NCI-H774 (cell line): ENCODE results near the gene MAN2A1.
A peak's percentile ranks its signal among the peaks of the same experiment; 100 is the strongest.
"Not testable (repeated sequence)": the region's sequence is repeated elsewhere in the genome, so short reads cannot be mapped to it uniquely, and the experiment has no call there.

Source experiments
- DNase-seq: peaks from one replicate; lab custom pipeline; 2025; lab: John Stamatoyannopoulos, UW

MAN2A1 gene

DNA sequence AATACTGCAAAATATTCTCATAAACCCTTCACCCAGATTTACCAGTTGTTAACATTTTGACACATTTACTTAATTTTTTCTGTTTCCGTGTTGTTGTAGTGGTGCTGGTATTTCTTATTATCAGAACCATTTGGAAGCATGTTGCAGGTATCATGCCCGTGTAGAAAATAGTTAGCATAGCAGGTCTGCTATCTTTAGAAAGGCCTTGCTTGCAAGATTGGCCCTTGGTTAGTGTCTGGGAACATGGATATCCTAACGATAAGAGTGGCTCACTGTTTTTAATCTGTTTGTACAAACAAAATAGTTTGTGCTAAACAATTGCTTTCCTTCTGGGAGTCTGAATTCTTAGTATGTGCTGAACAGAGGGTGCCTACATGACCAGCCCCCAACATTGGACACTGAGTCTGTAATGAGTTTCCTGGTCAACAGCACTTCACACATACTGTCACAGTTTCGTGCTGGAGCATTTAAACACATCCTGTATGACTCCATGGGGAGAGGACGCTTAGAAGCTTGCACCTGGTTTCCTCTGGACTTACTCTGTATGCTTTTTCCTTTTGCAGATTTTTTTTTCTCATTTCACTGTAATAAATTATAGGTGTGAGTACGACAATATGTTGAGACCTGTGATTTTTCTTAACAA is 66.9 kb downstream of the MAN2A1 start:
- peak; percentile 14 for DNase-seq

DNA sequence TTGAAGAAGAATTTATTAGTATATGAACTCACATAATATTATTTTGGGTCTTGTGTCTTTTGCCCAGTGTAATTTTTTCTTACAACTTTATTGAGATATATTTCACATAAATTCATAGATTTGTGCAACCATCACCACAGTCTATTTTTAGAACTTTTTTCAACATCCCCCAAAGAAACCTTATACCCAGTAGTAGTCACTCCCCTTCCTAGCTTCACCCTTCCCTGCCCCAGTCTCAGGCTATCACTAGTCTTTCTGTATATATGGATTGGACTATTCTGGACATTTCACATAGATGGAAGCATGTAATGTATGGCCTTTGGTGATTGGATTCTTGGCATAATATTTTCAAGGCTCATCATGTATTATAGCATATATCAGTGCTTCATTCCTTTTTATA is 67.8 kb downstream of the MAN2A1 start:
- DNase-seq, result no peak

DNA sequence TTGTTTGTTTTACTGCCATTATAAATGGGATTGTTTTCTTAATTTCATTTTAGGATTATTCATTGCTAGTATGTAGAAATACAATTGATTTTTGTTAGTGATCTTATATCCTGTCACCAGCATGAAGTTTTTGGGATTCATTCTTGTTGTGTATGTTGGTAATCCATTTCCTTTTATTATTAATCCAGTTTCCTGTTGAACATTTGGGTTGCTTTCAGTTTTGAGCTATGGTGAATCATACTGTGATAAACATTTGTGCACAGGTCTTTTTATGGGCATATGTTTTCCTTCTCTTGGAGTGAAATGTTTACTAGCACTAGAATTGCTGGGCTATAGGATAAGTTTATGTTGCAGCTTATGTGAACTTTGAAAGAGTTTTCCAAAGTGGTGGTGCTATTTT is 69.6 kb downstream of the MAN2A1 start:
- DNase-seq, result no peak

DNA sequence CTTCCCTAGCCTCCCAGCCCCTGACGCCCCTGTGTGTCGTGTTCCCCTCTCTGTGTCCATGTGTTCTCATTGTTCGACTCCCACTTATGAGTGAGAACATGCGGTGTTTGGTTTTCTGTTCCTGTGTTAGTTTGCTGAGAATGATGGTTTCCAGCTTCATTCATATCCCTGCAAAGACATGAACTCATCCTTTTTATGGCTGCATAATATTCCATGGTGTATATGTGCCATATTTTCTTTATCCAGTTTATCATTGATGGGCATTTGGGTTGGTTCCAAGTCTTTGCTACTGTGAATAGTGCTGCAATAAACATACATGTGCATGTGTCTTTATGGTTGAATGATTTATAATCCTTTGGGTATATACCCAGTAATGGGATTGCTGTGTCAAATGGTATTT is 70.4 kb downstream of the MAN2A1 start:
- DNase-seq, result not testable (repeated sequence)

DNA sequence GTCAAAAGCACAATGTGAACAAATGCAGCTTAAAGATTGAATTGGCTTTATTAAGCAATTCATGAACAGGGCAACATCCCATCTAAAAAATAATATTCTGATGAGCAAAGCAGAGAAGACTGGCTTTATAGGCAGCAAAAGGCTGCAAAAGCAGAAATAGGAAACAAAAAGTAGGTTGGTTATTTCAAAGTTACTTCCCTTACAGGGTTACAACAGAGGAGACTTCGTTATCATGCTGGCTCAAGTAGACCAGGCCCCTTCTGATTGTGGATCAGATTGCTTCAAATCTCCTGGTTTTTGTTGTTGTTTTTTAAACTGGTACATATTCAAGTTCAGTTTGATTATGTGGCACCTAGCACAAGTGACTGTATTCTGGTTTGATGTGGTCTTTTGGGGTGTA is 73.1 kb downstream of the MAN2A1 start:
- DNase-seq, result no peak

DNA sequence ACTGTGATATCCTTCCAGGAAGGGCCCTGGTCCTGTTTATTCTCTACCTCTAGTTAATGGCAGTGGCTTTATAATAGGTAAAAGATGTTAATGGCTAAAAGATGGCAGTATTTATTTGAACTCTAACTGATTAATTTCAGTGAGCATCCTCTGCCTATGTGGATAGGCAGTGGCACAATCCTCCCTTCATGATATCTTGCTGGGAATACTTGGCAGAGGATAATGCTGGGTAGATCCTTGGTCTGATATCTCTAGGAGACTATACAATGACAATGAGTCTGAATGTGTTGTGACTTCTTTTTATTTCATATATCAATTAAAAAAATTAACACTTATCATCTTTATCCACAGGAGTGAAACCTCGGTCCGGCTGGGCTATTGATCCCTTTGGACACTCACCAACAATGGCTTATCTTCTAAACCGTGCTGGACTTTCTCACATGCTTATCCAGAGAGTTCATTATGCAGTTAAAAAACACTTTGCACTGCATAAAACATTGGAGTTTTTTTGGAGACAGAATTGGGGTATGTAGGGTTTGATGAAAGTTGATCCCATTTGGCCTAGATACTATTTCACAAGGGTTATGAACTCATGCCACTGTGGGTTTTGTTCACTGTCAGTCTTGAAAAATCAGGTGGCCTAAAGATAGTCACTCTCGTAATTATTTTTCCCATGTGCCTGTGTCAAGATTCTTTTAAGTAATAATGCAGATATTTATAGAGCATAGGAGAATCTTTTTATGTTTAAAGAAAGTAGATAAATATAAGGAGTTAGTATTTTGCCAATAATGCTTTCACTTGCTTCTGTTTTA is 77.7 kb downstream of the MAN2A1 start:
- DNase-seq, result no peak

DNA sequence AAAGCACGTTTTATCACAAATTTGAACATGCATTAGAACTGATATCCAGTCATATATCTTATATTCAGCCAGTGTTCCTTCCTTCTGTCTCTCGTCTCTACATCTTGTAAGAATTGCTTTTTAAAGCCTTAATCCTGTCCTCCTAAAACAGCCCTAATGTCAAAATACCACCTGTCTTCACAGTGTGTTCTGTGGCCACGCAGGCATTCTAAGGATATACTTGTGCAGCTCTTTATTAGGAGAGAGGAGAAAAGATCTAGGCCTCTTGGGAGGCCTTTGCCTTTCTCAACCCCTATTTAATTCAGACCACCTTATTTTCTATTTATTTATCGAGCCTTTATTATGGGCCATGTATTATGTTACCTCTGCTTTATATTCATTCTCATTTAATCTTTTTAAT is 78.3 kb downstream of the MAN2A1 start:
- no peak for DNase-seq

DNA sequence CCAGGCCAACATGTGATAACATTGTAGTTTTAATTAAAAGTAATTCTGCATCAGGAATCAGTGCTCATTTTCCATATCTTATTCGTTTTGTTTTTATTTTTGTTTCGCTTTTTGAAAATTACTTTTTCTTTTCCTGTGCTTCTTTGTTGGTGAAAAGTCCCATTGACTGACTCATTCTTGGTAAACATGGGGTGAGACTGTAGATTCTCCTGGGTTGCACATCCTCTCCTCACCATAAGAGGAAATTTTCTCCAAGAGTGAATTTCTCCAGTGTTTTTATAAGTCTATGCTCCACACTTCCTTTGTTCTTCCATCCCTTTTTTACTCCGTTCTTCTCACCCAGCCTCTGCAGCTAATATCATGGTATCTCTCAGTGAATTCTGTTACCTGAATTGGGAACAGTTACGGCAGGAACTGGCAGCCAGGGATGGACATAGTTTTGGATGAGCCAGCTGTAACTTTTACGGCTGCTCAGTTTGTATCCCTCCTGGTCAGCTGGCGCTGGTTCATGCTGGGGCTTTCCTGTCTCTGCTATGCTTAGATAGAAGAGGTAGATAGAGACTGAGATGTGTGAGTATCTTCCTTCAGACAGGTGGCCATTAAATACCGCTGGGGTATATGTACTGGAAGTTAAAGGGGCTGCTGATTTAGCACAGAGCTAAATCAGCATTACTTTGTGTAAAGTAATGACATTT is 80.0 kb downstream of the MAN2A1 start:
- DNase-seq, result no peak

DNA sequence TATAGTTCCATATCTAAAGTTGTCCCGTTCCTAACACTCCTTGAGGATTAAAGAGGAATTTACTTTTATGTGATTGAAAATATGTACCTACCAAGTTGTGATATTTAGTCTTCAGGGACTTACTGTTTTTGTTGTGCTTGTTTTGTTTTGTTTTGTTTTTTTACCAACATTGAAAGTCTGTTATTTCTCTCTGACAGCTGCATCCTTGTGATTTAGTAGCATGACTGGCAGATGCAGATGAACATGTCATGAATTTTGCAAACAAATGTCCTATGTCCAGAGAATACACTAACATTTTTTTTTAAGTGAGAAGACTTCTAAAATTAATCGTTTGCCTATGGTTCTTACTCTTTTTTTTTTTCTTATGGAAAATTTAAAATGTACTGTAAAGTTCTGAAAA is 85.4 kb downstream of the MAN2A1 start:
- DNase-seq, result no peak

DNA sequence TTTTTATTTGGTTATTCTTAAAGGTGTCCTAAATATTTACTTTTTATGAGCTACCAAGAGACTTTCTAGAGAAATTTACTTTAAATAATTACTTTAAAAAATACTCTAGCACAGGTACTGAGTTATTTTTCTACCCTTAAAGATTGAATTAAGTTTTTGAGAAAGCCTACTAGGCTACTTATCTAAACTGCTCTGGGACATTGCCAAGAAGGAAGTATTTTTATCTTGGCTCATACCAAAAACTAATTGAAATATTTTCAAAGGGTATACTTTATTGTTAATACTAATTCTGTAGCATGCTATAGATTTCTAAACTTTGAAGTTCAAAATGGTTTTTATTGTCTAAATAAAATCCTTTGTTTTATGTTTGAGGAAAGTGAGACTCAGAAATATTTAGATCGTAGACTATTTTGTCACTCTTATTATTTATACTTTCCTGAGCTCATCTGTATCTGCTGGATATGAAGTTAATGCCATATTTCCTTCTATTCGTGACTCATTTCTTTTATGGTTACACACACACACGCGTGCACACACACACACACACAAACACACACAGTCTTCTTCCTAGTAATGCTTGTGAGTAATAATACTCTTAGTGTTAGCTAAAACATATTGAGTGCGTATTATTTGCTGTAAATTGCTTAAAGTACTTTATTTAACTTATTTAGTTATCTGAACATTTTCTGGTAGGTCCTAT is 89.5 kb downstream of the MAN2A1 start:
- no peak for DNase-seq

DNA sequence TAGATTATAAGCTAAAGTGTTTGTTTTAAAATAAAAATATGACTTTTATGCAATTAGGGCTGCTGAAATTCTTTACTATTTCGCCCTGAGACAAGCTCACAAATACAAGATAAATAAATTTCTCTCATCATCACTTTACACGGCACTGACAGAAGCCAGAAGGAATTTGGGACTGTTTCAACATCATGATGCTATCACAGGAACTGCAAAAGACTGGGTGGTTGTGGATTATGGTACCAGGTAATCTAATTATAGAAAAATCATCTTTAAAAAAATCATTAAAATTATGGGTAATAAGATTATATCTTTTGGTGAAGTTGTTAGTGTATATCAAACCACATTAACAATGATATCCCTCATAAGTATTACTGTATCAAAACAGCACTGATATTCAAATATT is 95.0 kb downstream of the MAN2A1 start:
- no peak for DNase-seq

DNA sequence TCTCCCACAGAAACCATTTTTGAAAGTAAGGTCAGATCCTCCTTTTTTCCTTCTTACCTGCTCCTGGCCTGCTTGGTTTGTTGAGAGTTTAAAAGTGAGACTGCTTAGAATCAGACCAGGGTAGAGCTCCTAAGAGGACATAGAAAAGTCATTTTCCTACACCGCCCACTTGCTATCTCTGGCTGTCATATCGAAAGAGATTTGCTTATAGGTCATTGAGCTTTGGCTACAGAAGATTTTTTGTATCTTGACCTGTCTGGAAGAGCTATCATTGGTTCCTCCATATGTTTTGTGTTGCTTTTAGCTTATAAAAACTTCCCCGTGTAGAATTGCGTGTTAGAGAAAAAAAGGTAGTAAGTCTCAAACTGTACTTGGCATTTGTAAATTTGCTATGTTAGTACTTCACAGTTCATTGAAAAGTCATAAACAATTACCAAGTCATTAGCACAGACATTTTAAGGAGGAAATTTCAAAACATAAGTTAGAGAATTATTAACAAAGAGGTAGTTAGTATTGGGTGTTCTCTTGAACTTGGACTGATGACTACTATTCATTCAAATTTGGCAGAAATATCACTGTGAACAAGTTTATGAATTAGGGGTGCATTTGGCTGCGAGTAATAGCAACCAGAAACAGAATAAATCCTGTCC is 96.6 kb downstream of the MAN2A1 start:
- DNase-seq, result no peak

DNA sequence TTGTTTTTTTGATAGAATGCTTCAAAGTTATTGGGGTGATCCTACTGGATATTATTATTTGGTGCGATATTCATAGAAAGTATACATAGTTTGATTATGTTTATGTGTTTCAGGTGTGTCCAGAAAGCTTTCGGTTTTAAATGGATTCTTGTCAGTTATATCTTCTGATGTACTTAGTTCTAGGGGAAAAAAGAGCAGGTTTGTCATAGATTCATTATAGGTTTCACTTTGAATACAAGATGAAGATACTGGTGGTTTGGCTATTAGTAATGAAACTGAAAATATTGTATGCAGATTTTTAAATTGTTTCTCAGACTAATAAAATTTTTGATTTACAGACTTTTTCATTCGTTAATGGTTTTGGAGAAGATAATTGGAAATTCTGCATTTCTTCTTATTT is 98.9 kb downstream of the MAN2A1 start:
- DNase-seq, result no peak

DNA sequence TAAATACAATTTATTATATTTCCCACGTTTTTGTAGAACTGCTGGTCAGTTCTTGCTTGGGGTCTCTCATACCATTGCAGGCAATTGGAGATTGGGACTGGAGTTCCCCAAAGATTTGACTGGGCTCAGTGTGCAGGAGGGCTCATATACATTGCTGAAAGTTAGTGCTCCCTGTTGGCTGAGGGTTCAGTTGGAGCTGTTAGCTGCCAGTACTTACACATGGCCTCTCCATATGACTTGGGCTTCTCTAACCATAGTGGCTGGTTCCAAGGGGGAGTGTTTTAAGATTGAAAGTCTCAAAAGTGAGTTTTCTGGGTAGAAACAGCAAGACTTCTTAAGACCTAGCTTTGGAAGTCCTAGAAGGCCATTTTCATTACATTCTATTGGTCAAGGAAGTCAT is 102.9 kb downstream of the MAN2A1 start:
- DNase-seq, result no peak

DNA sequence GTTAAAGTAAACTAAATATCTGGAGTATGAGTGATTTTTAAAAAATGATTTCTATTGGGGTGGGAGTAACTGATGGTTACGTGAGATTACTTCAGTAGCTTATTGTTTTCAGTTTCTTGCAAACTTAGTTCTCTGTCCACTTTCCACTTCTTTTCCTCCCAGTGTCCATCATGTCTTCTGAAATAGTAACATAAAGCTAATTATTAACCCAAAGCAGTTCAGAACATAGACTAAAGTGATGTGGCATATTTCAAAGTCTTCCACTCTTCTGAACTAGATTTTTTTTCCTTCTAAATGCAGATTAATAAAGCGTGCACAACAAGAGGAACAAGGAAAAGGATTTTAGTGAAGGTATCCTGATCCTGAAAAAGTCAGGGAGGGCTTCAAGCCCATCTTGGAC is 114.1 kb downstream of the MAN2A1 start:
- no peak for DNase-seq

DNA sequence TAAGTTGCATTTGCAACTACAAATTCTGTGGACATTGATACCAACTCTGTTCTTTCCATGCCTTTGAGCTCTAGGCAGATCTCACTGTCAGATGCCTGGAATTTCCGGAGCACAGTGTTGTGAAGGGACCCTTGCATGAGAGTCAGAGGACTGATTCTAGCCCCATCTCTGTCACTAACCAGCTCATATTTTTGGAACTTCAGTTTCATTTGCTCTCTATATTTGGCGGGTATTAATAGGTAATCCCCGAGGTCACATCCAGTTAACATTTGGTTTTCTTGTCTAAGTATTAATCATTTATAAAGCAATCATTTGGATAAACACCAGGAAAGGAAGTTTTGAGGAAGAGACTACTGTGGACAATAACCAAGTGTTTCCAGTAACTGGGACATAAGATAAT is 115.7 kb downstream of the MAN2A1 start:
- no peak for DNase-seq

DNA sequence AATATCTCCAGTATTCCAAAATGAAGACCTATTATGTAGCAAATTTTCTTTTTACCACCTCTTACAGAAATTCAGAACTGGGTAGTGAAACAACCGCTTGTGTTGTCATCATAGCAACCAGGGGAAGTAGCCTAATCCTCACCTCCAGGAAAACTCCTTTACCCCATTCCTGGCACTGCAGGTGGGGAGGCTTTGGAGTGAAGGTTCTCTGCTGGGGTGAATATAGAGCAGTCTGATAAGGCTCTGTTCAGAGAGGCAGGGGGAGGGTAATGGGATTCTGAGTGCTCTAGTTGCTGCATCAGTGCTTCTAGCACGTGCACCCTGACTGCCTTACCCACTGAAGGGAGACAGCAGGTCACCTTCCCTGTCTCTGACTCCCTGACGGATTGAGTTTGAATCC is 116.2 kb downstream of the MAN2A1 start:
- DNase-seq, result no peak

DNA sequence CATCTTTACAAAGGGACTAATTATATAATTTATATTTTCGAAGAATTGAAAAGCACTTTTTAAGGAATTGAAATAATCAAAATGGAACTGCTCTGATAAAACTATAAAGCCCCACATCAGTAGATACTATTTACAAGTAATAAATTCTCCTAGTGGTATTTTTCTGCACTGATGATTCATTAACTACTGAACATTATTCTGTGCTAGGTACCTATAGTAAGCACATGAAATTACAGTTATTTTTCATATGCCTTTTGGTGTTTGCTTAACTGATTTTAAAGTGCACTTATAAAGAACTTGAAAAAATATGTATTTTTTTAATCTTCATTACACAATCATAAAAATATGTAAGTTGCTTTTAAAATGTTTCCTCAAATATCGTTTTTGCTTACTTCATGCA is 123.0 kb downstream of the MAN2A1 start:
- DNase-seq, result no peak

DNA sequence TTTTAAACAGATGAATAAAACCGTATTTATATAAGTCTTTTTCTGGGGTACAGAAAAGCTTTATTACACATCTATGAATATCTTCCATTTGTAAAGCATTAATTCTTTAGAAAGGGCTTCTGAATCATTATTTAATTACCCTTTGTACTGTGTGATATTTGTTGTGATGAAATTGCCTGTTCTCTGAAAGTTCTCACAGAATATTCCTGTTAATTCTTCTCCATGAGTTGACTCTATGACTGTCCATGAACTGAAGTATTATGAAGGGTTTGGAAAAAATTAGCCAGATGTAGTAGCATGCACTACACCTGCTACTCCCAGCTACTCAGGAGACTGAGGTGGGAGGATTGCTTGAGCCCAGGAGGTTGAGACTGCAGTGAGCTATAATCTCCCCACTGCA is 127.0 kb downstream of the MAN2A1 start:
- no peak for DNase-seq

DNA sequence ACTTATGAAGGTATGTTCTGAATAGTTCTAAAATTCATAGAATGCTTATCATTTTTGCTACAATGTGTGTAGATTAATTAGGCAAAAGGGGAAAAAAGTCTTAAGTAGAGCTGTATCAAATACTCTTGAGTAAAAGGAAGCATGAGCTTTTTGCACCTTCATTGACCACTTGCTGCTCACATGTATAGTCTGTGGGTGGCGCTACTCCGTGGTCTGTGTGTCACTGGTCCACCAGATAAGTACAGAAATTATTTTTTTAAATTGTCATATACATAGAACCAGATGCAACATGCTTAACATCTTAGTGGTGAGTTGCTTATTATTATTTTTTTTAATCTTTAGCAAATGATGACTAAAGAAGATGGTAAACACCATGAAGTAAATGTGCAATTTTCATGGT is 130.2 kb downstream of the MAN2A1 start:
- no peak for DNase-seq

DNA sequence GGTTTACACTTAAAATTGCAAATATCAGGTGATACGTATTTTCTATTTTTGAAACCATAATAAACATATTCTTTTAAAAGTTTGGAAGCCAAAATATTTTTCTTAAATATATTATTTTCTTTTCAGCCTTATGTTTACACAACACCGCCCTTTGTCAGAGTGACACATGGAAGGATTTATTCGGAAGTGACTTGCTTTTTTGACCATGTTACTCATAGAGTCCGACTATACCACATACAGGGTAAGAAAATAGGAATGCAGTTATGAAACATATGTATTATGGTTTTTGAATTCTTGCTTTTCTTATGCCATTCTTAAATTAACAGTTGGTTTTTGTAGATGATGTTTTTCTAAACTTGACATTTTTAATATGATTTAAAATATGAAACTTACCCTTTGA is 133.9 kb downstream of the MAN2A1 start:
- DNase-seq, result no peak

DNA sequence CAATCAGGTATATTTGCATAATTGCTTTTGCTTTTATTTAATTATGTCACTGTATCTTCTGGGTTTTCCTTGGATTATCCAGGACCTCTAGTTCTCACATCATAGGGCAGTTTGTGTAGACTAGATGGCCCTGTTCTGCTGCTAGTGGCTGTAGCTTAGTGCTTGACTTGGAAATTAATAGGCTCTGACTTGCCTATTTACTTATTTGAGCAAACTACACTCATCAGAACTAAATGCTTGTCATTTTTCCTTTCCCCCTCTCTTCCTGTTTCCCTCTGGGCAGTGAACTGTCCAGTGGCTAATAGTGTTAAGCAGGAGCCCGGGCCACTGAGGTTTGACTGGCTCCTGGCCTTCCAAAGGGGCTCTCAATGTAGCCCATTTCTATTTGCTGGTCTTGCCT is 135.7 kb downstream of the MAN2A1 start:
- DNase-seq, result no peak
